Cardiac muscle cell (in vitro differentiated cells and primary cell): ENCODE data around the gene RELN. TPM values are rescaled to one million over a fixed set of nuclear protein-coding genes. Genes with fewer than 3 reads are reported as not detected.
"Not testable (repeated sequence)": the region's sequence is repeated elsewhere in the genome, so short reads cannot be mapped to it uniquely, and the experiment has no call there.

ENCODE experiments used
- DNase-seq, 2 donors: peaks; one replicate each; pipeline versions ENCODE4 v3.0.0 to v3.0.0-alpha.2; 2010 to 2017; ENCODE audit warnings: low read depth in 1 of 2, low spot score in 1 of 2
- H3K27ac ChIP-seq: fragments of 200-600 bp; sonication (generic); 2 replicates; pipeline ENCODE4 v1.5.1; 2016
- H3K27me3 ChIP-seq: fragments of 200-600 bp; sonication (generic); 2 replicates; pipeline ENCODE4 v1.6.0; 2016; ENCODE audit warnings: control low read depth
- H3K36me3 ChIP-seq: fragments of 200-600 bp; sonication (generic); 2 replicates; pipeline ENCODE4 v1.5.1; 2016; ENCODE audit warnings: control low read depth
- H3K4me1 ChIP-seq: fragments of 200-600 bp; sonication (generic); 2 replicates; pipeline ENCODE4 v1.8.1; 2017; ENCODE audit warnings: low read depth, mild to moderate bottlenecking, mixed run types
- H3K4me3 ChIP-seq: fragments of 200-600 bp; sonication (generic); 2 replicates; pipeline ENCODE4 v1.5.1; 2016; ENCODE audit warnings: mild to moderate bottlenecking
- H3K9me3 ChIP-seq: fragments of 200-600 bp; sonication (generic); 2 replicates; pipeline ENCODE4 v1.5.1; 2017; ENCODE audit warnings: low read depth, mild to moderate bottlenecking, control low read depth
- CTCF ChIP-seq: IDR thresholded peaks from 2 replicates; pipeline ENCODE4 v1.5.1; 2012; ENCODE audit warnings: low read depth, mild to moderate bottlenecking, low read length
- polyA plus RNA-seq: library from polyadenylated mRNA; unstranded; fragments of >200 nt; fragmentation: Nextera tagmentation; extraction: Ambion mirVana; gene quantifications from 2 replicates; pipeline ENCODE4 v1.2.1, GENCODE V29; 2016
- total RNA-seq: library from RNA; depleted of rRNA; stranded (reverse); fragments of >200 nt; gene quantifications from 2 replicates; pipeline ENCODE4 v1.2.3, GENCODE V29; 2016

The RELN gene
- total and polyA plus RNA-seq, 2 experiments from 2014 or later, result 19.2 to 46.9 TPM

GRCh38 chr7:103784646-103785286 lies 204.7 kb downstream of the RELN start:
- H3K36me3 ChIP-seq, result no peaks in the 10 kb centered on the region
- H3K4me1 ChIP-seq, result no peaks in the 10 kb centered on the region
- no peak overlapping the region for H3K4me3 ChIP-seq
- H3K9me3 ChIP-seq, result no peaks in the 10 kb centered on the region
- DNase-seq, result no peak
- TF ChIP-seq CTCF, result no peak
- no peaks in the 10 kb centered on the region for H3K27me3 ChIP-seq
- H3K27ac ChIP-seq, result no peak overlapping the region

DNA sequence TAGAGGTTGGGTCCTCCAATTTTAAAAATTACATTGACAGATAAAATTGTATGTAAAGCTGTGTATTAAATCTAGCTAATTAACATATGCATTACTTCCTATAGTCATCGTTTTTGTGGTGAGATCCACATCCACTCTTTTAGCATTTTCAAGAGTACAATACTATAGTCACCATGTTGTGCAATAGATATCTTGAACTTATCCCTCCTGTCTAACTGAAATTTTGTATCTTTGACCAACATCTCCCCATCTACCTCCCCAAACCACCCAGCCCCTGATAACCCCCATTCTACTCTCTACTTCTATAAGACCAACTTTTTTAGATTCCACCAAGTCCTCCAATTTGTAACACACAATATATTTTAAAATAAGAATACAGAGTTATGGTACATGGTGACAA lies 208.0 kb downstream of the RELN start:
- Histone ChIP-seq H3K4me3 (no peak overlapping the region), H3K27ac (no peak overlapping the region), H3K9me3 (no peaks in the 10 kb centered on the region), H3K27me3 (no peaks in the 10 kb centered on the region), H3K4me1 (no peaks in the 10 kb centered on the region), H3K36me3 (no peaks in the 10 kb centered on the region)
- TF ChIP-seq CTCF, result no peak
- no peak for DNase-seq

GRCh38 chr7:103780561-103780960 lies 208.9 kb downstream of the RELN start:
- H3K36me3 ChIP-seq, H3K4me1 ChIP-seq, H3K27me3 ChIP-seq, H3K27ac ChIP-seq, H3K4me3 ChIP-seq, H3K9me3 ChIP-seq, DNase-seq: not testable (repeated sequence)

- H3K9me3 ChIP-seq, result no peaks in the 10 kb centered on the region
- H3K27ac ChIP-seq, result no peak overlapping the region
- TF ChIP-seq CTCF, result no peak
Measured at GRCh38 chr7:103777440-103777839, 212.0 kb downstream of the RELN start.

DNA sequence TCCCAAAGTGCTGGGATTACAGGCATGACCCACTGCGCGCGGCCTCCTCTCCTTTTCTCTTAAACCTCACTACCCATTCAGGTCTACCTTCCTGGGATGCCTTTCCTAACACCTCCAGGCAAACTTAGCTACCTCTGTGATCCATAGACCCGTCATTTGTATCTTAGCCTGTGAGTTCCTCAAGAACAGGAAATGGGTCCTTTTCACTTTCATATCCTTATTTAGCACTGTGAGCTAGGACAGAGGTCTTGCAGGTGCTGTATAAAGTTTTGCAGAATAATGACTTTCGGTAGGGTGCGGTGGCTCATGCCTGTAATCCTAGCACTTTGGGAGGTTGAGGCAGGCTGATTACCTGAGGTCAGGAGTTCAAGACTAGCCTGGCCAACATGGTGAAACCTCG lies 215.7 kb downstream of the RELN start:
- Histone ChIP-seq H3K36me3 (no peaks in the 10 kb centered on the region), H3K9me3 (no peaks in the 10 kb centered on the region), H3K27ac (no peak overlapping the region), H3K4me3 (no peak overlapping the region), H3K27me3 (no peaks in the 10 kb centered on the region), H3K4me1 (no peaks in the 10 kb centered on the region)
- no peak for TF ChIP-seq CTCF
- DNase-seq, result no peak

More at GRCh38 chr7:103777440-103777839, 212.0 kb downstream of the RELN start:
- Histone ChIP-seq H3K4me1 (no peaks in the 10 kb centered on the region), H3K27me3 (no peaks in the 10 kb centered on the region), H3K36me3 (no peaks in the 10 kb centered on the region), H3K4me3 (no peak overlapping the region)
- no peak for DNase-seq

GRCh38 chr7:103772171-103772773 lies 217.2 kb downstream of the RELN start:
- H3K27ac ChIP-seq, result no peak overlapping the region
- H3K4me1 ChIP-seq, result no peaks in the 10 kb centered on the region
- TF ChIP-seq CTCF, result no peak
- no peaks in the 10 kb centered on the region for H3K9me3 ChIP-seq
- no peaks in the 10 kb centered on the region for H3K27me3 ChIP-seq
- no peak overlapping the region for H3K4me3 ChIP-seq
- no peak for DNase-seq
- H3K36me3 ChIP-seq, result no peaks in the 10 kb centered on the region
